GM04503 (cell line): ENCODE data around the gene BMPER.

Source experiments
- DNase-seq: peaks from one replicate; pipeline ENCODE4 v3.0.0-alpha.2; 2012; ENCODE audit warnings: low read depth

The BMPER gene

GRCh38 chr7:34031156-34031555 lies 125.8 kb downstream of the BMPER start:
- DNase-seq: no peak

- no peak for DNase-seq
These were observed 129.4 kb downstream of the BMPER start for GRCh38 chr7:34034728-34035127.

- no peak for DNase-seq
These were observed 130.9 kb downstream of the BMPER start for GRCh38 chr7:34036051-34036920.

GRCh38 chr7:34036972-34037792 lies 131.8 kb downstream of the BMPER start:
- DNase-seq: no peak

GRCh38 chr7:34038816-34039470 lies 133.6 kb downstream of the BMPER start:
- DNase-seq: peak; percentile 51

GRCh38 chr7:34041707-34042106 lies 136.4 kb downstream of the BMPER start:
- no peak for DNase-seq

- no peak for DNase-seq
These were observed 137.1 kb downstream of the BMPER start for GRCh38 chr7:34042406-34042805.

GRCh38 chr7:34043461-34044305 lies 138.3 kb downstream of the BMPER start:
- no peak for DNase-seq

- DNase-seq: no peak
These were observed 138.9 kb downstream of the BMPER start for GRCh38 chr7:34044306-34044643.

- no peak for DNase-seq
These were observed 139.5 kb downstream of the BMPER start for GRCh38 chr7:34044734-34045353.

- DNase-seq: no peak
These were observed 143.1 kb downstream of the BMPER start for GRCh38 chr7:34048445-34048844.

GRCh38 chr7:34054075-34054474 lies 148.7 kb downstream of the BMPER start:
- no peak for DNase-seq

GRCh38 chr7:34057136-34057535 lies 151.8 kb downstream of the BMPER start:
- no peak for DNase-seq

- DNase-seq: no peak
These were observed 152.6 kb downstream of the BMPER start for GRCh38 chr7:34057956-34058355.

GRCh38 chr7:34058801-34059135 lies 153.4 kb downstream of the BMPER start:
- no peak for DNase-seq

GRCh38 chr7:34059136-34059828 lies 153.9 kb downstream of the BMPER start:
- no peak for DNase-seq

- DNase-seq: peak; percentile 57
These were observed 155.0 kb downstream of the BMPER start for GRCh38 chr7:34060196-34060947.

- peak; percentile 66 for DNase-seq
These were observed 155.8 kb downstream of the BMPER start for GRCh38 chr7:34061149-34061548.

GRCh38 chr7:34062341-34062740 lies 157.0 kb downstream of the BMPER start:
- DNase-seq: no peak

- no peak for DNase-seq
These were observed 157.5 kb downstream of the BMPER start for GRCh38 chr7:34062826-34063225.
